H9 (cell line): ENCODE results near the gene EGLN3. TPM values are rescaled to one million over a fixed set of nuclear protein-coding genes. Genes with fewer than 3 reads are reported as not detected.

Source experiments
- DNase-seq: peaks from one replicate; pipeline ENCODE4 v3.0.0-alpha.2; 2017
- H2AFZ ChIP-seq: one replicate; pipeline ENCODE4 v1.6.1; 2013; ENCODE audit warnings: mild to moderate bottlenecking, low read length, control low read depth, moderate library complexity
- H2AK5ac ChIP-seq: 2 replicates; pipeline ENCODE4 v1.6.1; 2013; ENCODE audit warnings: low read length, control low read depth, mixed read lengths; ENCODE audit not compliant: insufficient read length
- H2BK120ac ChIP-seq: one replicate; pipeline ENCODE4 v1.6.1; 2013; ENCODE audit warnings: low read depth, mild to moderate bottlenecking, low read length, control low read depth, inconsistent platforms; ENCODE audit not compliant: poor library complexity, severe bottlenecking
- H2BK12ac ChIP-seq: 2 replicates; pipeline ENCODE4 v1.6.1; 2013; ENCODE audit warnings: low read length, control low read depth, mixed read lengths, low read depth; ENCODE audit not compliant: insufficient read length
- H2BK15ac ChIP-seq: 2 replicates; pipeline ENCODE4 v1.6.1; 2013; ENCODE audit warnings: low read depth, low read length, control low read depth
- H2BK20ac ChIP-seq: one replicate; pipeline ENCODE4 v1.6.1; 2013; ENCODE audit warnings: low read depth, mild to moderate bottlenecking, low read length, control low read depth, inconsistent platforms; ENCODE audit not compliant: poor library complexity, severe bottlenecking
- H2BK5ac ChIP-seq: 2 replicates; pipeline ENCODE4 v1.6.1; 2013; ENCODE audit warnings: low read length, control low read depth, mixed read lengths; ENCODE audit not compliant: insufficient read length
- H3K14ac ChIP-seq: 2 replicates; pipeline ENCODE4 v1.6.1; 2013; ENCODE audit warnings: low read length, control low read depth; ENCODE audit not compliant: insufficient read depth
- H3K18ac ChIP-seq: 2 replicates; pipeline ENCODE4 v1.6.1; 2013; ENCODE audit warnings: low read depth, mild to moderate bottlenecking, mixed read lengths, low read length, control low read depth; ENCODE audit not compliant: insufficient read length
- H3K23ac ChIP-seq: 2 replicates; pipeline ENCODE4 v1.6.1; 2013; ENCODE audit warnings: low read length, control low read depth, mixed read lengths, low read depth; ENCODE audit not compliant: insufficient read length
- H3K23me2 ChIP-seq: 2 replicates; pipeline ENCODE4 v1.6.1; 2013; ENCODE audit warnings: low read depth, mild to moderate bottlenecking, mixed read lengths, low read length, control low read depth; ENCODE audit not compliant: insufficient read length, poor library complexity, severe bottlenecking
- H3K27ac ChIP-seq: 2 replicates; pipeline ENCODE4 v1.5.1; 2013; ENCODE audit warnings: low read length, control low read depth, mixed read lengths, low read depth; ENCODE audit not compliant: insufficient read length
- H3K27me3 ChIP-seq: 2 replicates; pipeline ENCODE4 v1.6.1; 2013; ENCODE audit warnings: low read length, control low read depth, inconsistent platforms; ENCODE audit not compliant: insufficient read depth
- H3K4ac ChIP-seq: 2 replicates; pipeline ENCODE4 v1.6.1; 2013; ENCODE audit warnings: low read depth, mild to moderate bottlenecking, control low read depth, inconsistent platforms, low read length, moderate library complexity
- H3K4me1 ChIP-seq: 2 replicates; pipeline ENCODE4 v1.6.1; 2013; ENCODE audit warnings: low read length, control low read depth, inconsistent platforms; ENCODE audit not compliant: insufficient read depth
- H3K4me2 ChIP-seq: 2 replicates; pipeline ENCODE4 v1.6.1; 2013; ENCODE audit warnings: low read length, control low read depth, mixed read lengths; ENCODE audit not compliant: insufficient read length, insufficient read depth
- H3K56ac ChIP-seq: 2 replicates; pipeline ENCODE4 v1.6.1; 2013; ENCODE audit warnings: low read depth, mild to moderate bottlenecking, mixed read lengths, low read length, control low read depth; ENCODE audit not compliant: insufficient read length
- H3K79me1 ChIP-seq: 2 replicates; pipeline ENCODE4 v1.6.1; 2013; ENCODE audit warnings: low read depth, mild to moderate bottlenecking, moderate library complexity, low read length, control low read depth, inconsistent platforms; ENCODE audit not compliant: insufficient read depth, poor library complexity, severe bottlenecking
- H3K79me2 ChIP-seq: 2 replicates; pipeline ENCODE4 v1.6.1; 2013; ENCODE audit warnings: low read length, control low read depth, inconsistent platforms; ENCODE audit not compliant: insufficient read depth
- H3K9ac ChIP-seq: 2 replicates; pipeline ENCODE4 v1.6.1; 2013; ENCODE audit warnings: low read length, control low read depth, mixed read lengths; ENCODE audit not compliant: insufficient read length; ENCODE audit errors: extremely low read depth
- H3K9me3 ChIP-seq: one replicate; pipeline ENCODE4 v1.6.1; 2013; ENCODE audit warnings: low read depth, low read length, inconsistent platforms; ENCODE audit not compliant: control insufficient read depth
- H3T11ph ChIP-seq: one replicate; pipeline ENCODE4 v1.6.1; 2013; ENCODE audit warnings: mild to moderate bottlenecking, low read length, control low read depth, inconsistent platforms
- H4K20me1 ChIP-seq: one replicate; pipeline ENCODE4 v1.6.1; 2013; ENCODE audit not compliant: control insufficient read depth, insufficient read length, insufficient read depth
- H4K5ac ChIP-seq: 2 replicates; pipeline ENCODE4 v1.6.1; 2013; ENCODE audit warnings: low read depth, mild to moderate bottlenecking, mixed read lengths, low read length, control low read depth; ENCODE audit not compliant: insufficient read length
- H4K8ac ChIP-seq: replicated peaks from 2 replicates; pipeline ENCODE4 v1.6.1; 2013; ENCODE audit warnings: low read length, control low read depth, mixed read lengths, low read depth; ENCODE audit not compliant: insufficient read length
- H4K91ac ChIP-seq: 2 replicates; pipeline ENCODE4 v1.6.1; 2013; ENCODE audit warnings: low read depth, mild to moderate bottlenecking, moderate library complexity, mixed read lengths, low read length, control low read depth; ENCODE audit not compliant: insufficient read length
- H3K27ac Mint-ChIP-seq, 3 experiments: 2 replicates in 2 of 3; 3 replicates in 1 of 3; pipeline ENCODE4 v1.8.0; 2020 to 2021; ENCODE audit warnings: mixed read lengths in 3 of 3, mild to moderate bottlenecking in 1 of 3, moderate library complexity in 1 of 3
- H3K27me3 Mint-ChIP-seq: 2 replicates; pipeline ENCODE4 v1.8.0; 2021; ENCODE audit warnings: low read depth, mild to moderate bottlenecking, moderate library complexity, mixed read lengths
- H3K36me3 Mint-ChIP-seq, 3 experiments: 2 replicates in 2 of 3; 3 replicates in 1 of 3; pipeline ENCODE4 v1.8.0; 2020 to 2021; ENCODE audit warnings: low read depth in 3 of 3, mixed read lengths in 3 of 3; ENCODE audit not compliant: insufficient read depth in 1 of 3
- H3K4me1 Mint-ChIP-seq, 2 experiments: 2 replicates each; pipeline ENCODE4 v1.8.0; 2020; ENCODE audit warnings: mixed read lengths in 2 of 2
- H3K4me3 Mint-ChIP-seq, 2 experiments: 2 replicates in 1 of 2; 3 replicates in 1 of 2; pipeline ENCODE4 v1.8.0; 2020 to 2021; ENCODE audit warnings: mild to moderate bottlenecking in 2 of 2, mixed read lengths in 2 of 2, moderate library complexity in 1 of 2
- H3K9me3 Mint-ChIP-seq, 2 experiments: 2 replicates in 1 of 2; 3 replicates in 1 of 2; pipeline ENCODE4 v1.8.0; 2020; ENCODE audit warnings: mild to moderate bottlenecking in 2 of 2, mixed read lengths in 2 of 2, moderate library complexity in 1 of 2
- CTCF ChIP-seq: fragments of 200-600 bp; sonication (generic); conservative IDR thresholded peaks from 3 replicates; pipeline ENCODE4 v1.8.0; 2021; ENCODE audit warnings: antibody characterized with exemption, mild to moderate bottlenecking
- WGBS: extraction: QIAGEN DNeasy Blood & Tissue Kit; methylation state at CpG from one replicate; pipeline ENCODE4 v1.1.7; 2013; ENCODE audit warnings: missing lambda C conversion rate, low lambda C conversion rate, mixed read lengths; ENCODE audit not compliant: insufficient read length; ENCODE audit errors: extremely low coverage; 5-methylcytosine and 5-hydroxymethylcytosine counted together
- long read RNA-seq: library from polyadenylated mRNA; unstranded; transcript quantifications from one replicate; pipeline ENCODE4 v2.0.0, GENCODE V29; 2020
- total RNA-seq: library from RNA; stranded (reverse); gene quantifications from 2 replicates; pipeline ENCODE4 v1.2.1, GENCODE V29; 2021

EGLN3 gene
- 19.8 and 24.7 TPM in 2 replicates for total RNA-seq
- long read RNA-seq, transcript EGLN3-201 (5 exons, 2,709 nt): major isoform, 149 of 201 reads
- long read RNA-seq, transcript EGLN3-205 (1 exons, 2,849 nt): minor isoform, 39 of 201 reads
- long read RNA-seq, transcript EGLN3-209 (5 exons, 1,004 nt): minor isoform, 5 of 201 reads
- long read RNA-seq, partial matches to known transcripts: 3 of 201 reads
- long read RNA-seq, other reads (novel, unspliced or antisense): 5 of 201 reads

GRCh38 chr14:33950320-33951182 is at the start of gene EGLN3:
EGLN3 (minus strand) TSS chr14:33951074; CDS start chr14:33950752, 322 bp downstream.
- Histone ChIP-seq H3K23ac (no peak within 1 kb of the TSS), H2BK120ac (peak within 1 kb of the TSS; percentile 72), H2BK15ac (no peak within 1 kb of the TSS), H3K27me3 (peaks cover 4% of the 10 kb centered on the region; the same call in 1 of the 2 replicates), H4K20me1 (no peaks in the 10 kb centered on the region), H3K4ac (no peak within 1 kb of the TSS), H3K14ac (peak within 1 kb of the TSS; percentile 83; the same call in 1 of the 2 replicates), H3K56ac (peak within 1 kb of the TSS; percentile 92), H3K4me1 (peaks cover 3% of the 10 kb centered on the region; the same call in 1 of the 2 replicates), H2BK5ac (peak within 1 kb of the TSS; percentile 87), H2BK20ac (no peak within 1 kb of the TSS), H4K8ac (no peak within 1 kb of the TSS), H3T11ph (no peak within 1 kb of the TSS), H2AK5ac (peak within 1 kb of the TSS; percentile 62), H3K79me2 (peaks cover 11% of the 10 kb centered on the region; the same call in 1 of the 2 replicates), H3K23me2 (peaks cover 22% of the 10 kb centered on the region), H4K91ac (no peak within 1 kb of the TSS), H3K79me1 (no peaks in the 10 kb centered on the region), H3K9me3 (no peaks in the 10 kb centered on the region), H3K9ac (peak within 1 kb of the TSS; percentile 56), H3K18ac (peak within 1 kb of the TSS; percentile 34), H4K5ac (peak within 1 kb of the TSS; percentile 94), H3K4me2 (peak within 1 kb of the TSS; percentile 97), H2BK12ac (peak within 1 kb of the TSS; percentile 70), H2AFZ (no peak within 1 kb of the TSS), H3K27ac (peak within 1 kb of the TSS; percentile 93)
- Mint-ChIP-seq H3K27me3 (peaks cover 12% of the 10 kb centered on the region), H3K27ac (peak within 1 kb of the TSS; percentile 94 to 97 (median 95)), H3K9me3 (no peaks in the 10 kb centered on the region; a peak in 1 of 5 replicates), H3K4me3 (peak within 1 kb of the TSS; percentile 81 to 82), H3K4me1 (peaks cover 49 to 55% of the 10 kb centered on the region in 2 experiments), H3K36me3 (peaks cover under 1 to 22% (median 3%) of the 10 kb centered on the region in 3 experiments; a peak in 4 of 7 replicates)
- DNase-seq: peak; percentile 96
- no CpG with 5 or more reads among the region's 91 CpGs for WGBS
- TF ChIP-seq CTCF: no peak
